Activated CD4-positive, alpha-beta T cell treated with anti-CD3 and anti-CD28 coated beads, Interleukin-10, Interleukin-2, amounts not matched to agents 100 ng/mL and 50 ng/mL, durations not matched to agents 16 hours and 8 hours (primary cell): ENCODE data around the gene RPL12.

ENCODE experiments used
- DNase-seq: peaks from one replicate; pipeline ENCODE4 v3.0.0-alpha.2; 2020

Gene RPL12

DNA sequence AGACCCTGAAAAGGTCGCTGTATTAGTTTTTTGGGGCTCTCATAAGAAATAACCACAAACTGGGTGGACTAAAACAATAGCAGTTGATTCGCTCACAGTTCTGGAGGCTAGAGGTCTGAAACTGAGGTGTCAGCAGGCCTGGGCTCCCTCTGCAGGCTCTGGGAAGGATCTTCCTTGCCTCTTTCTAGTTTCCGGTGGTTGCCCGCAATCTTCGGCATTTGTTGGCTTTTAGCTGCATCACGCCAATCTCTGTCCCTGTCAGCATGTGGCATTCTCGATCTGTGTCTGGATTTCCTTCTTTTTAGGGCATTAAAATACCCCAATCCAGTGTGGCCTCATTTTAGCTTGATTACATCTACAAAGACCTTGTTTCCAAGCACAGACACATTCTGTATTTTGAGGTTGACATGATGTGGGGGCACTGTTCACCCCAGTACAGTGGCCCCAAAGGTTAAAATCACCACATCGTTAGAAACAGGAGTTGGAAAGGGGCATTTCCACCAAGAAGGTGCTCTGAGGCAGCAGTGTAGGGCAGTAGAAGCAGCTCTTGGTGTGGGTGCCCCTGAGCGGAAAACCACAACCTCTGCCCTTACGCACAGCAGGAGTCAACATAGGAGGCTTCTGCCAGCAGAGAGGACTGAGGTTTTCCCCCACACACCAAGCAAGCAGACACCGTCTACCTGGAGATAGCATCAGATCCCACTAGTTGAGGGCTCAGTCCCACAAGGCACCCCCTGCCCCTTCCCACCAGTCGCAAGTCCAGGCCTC is 13.5 kb downstream of the RPL12 start:
- peak; percentile 73 for DNase-seq

DNA sequence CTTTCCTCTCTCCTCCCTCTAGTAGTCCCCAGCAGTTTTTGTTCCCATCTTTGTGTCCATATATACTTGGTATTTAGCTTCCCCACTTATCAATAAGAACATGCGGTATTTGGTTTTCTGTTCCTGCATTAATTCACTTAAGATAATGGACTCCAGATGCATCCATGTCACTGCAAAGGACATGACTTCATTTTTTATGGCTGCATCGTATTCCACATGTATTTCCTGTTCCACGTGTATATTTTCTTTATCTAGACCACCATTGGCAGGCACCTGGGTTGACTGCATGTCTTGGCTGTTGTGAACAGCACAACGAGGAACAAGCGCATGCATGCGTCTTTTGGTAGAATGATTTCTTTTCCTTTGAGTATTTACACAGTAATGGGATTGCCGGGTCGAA is 20.8 kb downstream of the RPL12 start:
- DNase-seq = no peak

DNA sequence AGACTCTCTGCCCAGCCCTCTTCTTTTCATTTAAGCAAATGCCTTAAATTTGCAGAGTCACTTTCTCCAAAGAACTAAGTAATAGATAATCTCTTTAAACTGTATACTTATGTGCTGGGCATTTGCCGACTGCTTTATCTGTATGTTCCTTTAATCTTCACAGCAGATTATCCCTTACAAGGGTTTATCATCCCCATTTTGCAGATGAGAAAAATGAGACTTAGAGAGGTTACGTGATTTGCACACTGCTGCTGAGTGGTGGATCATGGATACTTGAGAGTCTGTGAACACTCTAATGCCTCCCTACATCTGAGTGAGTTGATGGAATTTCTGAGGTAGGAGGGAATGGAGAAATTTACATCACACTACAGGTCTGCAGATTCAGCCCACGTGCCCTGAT is 22.9 kb downstream of the RPL12 start:
- no peak for DNase-seq

DNA sequence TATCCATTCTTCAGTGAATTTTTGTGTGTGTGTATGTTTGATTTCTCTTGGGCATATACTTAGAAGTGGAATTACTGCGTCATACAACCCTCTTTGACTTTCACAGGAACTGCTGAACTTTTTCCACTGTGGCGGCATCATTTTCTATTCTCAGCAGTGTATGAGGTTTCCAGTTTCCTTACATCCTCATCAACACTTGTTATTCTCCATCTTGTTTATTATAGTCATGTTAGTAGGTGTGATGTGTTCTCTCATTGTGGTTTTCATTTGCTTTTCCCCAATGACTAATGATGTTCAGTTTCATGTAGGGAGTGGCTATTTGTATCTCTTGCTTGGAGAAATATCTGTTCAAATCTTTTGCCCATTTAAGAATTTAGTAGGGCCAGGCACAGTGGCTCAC is 24.4 kb downstream of the RPL12 start:
- DNase-seq = peak; percentile 84

DNA sequence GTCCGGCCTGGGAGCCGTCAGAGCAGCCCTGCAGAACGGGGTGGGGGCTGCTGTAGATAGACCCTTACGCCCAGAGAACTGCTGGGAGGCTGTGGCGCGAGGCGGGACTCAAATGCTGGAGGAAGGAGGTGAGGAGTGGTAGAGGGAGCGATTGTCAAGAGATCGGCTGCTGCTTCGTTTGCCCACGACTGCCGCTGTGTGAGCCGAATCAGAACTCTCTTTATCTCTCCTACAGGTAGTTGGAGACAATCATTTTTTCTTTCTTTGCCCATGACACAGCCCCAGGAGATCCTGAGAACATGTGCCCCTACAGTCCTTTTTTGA is 26.6 kb downstream of the RPL12 start:
- DNase-seq = peak; percentile 43

DNA sequence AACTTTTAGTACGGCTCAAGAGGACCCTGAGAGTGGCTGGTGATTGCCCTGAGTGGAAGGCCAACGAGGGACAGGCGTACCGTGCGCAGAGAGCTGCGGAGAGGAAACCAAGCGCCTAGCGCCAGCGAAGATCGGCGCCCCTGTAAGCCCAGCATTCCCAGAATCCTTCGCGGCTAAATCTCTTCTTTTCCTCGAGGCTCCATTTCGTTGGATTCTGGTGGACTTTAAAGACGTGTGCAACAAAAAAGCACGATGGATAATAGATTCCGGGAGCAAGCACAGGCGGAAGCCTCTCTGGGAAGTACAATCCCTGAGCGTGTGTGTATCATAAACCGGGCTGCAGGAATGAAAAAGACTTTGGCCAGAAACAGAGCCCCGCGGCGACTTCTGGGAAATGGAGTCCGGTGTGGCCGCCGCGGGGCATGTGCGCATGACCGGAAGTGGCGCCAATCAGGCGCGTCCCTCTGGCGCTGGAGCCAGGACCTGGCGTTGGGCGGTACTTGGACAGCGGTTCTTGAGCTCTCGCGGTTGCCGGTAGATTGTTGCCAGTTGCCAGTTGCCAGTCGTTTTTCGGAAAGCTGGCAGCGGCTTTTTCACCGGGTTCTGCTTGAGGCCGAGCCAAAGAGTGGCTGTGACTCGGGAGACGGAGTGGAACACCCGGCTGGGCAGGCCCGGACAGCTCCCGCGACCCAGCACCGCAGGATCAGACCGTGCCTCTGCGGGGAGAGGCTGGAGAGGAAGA is 27.1 kb downstream of the RPL12 start, which contains the start of gene ZNF79:
Gene ZNF79, plus strand, starts transcription at position 449 of the 742 bp plus-strand sequence. CDS start 406 bp downstream, outside the sequence.
- peak; percentile 95 for DNase-seq

DNA sequence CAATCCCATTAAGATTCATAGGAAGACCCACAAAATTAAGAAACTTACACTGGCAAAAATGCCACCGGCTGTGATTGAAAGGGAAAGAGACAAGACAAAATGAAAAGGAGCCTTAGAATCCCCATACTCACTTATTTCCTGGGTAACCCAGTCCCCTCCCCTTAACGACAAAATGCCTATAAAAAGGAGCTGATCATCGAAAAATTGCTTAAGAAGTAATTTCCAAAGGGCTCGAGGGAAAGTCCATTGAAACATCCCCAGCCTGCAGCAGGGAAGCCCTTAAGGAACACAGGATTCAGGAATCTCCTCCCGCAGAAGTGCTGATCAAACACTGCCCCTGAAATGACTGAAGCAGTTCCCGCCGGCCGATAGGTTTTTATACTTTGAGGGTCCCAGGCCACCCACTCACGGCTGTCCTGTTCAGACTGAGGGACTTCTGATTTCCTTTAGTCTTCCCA is 27.7 kb downstream of the RPL12 start:
- DNase-seq = peak; percentile 12

DNA sequence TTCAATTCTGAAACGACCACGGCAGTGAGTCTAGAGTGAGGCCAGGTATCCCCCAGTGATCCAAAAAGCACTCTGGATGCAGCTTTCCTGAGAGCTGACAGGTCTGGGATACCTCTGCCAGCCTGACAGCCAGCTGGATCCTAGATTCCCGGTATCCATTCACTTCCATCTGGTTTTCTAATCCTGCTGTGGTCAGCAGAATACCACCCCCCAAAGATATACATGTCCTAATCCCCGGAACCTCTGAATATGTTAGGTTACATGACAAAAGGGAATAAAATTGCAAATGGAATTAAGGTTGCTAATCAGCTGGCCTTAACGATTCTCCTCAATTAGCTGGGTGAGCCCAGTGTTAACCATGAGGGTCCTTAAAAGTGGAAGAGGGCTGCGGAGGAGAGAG is 28.4 kb downstream of the RPL12 start:
- DNase-seq = no peak

DNA sequence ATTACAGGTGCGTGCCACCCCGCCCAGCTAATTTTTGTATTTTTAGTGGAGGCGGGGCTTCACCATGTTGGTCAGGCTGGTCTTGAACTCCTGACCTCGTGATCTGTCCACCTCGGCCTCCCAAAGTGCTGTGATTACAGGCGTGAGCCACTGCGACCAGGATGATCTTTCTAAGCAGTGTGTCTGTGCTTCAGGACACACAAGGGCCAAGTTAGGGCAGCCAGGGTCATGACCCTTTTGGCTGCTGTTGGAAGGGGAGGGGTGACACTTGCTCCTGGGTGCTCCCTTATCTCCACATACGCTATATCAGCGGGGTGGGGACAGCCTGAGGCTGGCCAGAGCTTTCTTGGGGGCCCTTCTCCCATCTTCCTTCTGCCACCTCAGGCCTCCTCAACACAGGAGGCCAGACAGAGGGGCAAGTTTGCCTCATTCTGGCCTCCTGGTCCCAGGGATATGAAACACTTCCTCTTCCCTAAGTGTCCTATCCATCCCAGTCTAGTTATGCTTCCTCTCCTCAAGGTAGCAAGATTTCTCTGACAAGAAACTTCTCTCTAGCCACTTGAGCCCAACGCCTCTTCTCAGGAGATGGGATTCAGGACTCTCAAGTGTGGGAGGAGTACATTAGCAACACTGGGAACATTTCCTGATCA is 28.9 kb downstream of the RPL12 start:
- no peak for DNase-seq

DNA sequence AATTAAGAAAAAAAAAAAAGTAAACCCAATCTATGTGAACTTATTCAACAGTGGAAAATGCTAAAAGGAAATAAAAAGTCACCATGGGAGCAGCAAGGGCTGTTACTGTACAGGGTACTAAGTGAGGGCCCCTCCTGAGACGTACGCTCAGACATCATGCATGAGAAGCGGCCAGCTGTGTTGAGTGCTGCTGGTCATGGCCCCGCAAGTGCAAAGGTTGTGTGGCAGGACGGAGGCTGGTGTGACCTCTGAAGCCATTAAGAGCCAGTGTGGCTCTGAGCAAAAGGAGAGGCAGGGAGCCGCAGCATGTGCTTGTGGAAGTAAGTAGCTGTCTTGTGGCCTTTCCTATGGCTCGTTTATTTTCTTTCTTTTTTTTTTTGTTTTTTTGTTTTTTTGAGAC is 30.1 kb downstream of the RPL12 start:
- no peak for DNase-seq

DNA sequence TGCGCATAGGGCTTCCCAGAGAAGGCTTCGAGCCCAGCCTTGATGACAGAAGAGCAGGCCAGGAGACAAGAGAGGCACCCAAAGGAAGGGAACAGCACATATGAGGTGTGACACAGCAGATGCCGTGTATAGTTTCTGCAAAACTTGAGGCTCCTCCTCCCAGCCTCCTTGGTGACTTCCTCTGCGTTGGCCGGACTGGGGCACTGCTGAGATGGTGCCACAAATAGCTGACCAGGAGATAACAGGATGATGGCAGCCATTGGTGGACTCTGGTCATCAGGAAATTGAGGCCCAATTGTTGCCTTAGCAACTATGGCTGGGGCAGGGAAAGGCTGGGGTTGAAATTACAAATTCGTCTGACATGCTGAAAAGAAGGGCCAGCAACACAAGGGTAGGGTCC is 31.9 kb downstream of the RPL12 start:
- no peak for DNase-seq

DNA sequence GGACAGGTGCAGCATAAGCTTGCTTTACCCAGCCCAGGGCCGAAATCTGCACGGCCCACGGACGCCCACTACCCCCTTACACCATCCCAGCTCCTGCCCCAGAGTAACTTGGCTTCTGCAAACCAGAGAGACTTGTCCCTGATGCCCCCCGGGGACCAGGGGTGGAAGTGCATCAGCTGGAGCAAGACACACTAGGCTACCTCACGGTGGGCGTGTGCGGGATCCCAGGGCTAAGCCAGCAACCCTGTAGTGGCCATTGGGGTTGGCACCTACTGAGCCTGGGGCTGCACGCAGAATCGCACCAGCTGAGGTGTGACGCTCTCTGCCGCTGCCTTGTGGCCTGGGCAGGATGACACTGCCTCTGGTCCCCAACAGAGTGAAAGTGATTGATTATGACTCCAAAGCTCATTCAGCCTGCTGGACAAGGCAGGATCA is 33.2 kb downstream of the RPL12 start:
- peak; percentile 54 for DNase-seq

DNA sequence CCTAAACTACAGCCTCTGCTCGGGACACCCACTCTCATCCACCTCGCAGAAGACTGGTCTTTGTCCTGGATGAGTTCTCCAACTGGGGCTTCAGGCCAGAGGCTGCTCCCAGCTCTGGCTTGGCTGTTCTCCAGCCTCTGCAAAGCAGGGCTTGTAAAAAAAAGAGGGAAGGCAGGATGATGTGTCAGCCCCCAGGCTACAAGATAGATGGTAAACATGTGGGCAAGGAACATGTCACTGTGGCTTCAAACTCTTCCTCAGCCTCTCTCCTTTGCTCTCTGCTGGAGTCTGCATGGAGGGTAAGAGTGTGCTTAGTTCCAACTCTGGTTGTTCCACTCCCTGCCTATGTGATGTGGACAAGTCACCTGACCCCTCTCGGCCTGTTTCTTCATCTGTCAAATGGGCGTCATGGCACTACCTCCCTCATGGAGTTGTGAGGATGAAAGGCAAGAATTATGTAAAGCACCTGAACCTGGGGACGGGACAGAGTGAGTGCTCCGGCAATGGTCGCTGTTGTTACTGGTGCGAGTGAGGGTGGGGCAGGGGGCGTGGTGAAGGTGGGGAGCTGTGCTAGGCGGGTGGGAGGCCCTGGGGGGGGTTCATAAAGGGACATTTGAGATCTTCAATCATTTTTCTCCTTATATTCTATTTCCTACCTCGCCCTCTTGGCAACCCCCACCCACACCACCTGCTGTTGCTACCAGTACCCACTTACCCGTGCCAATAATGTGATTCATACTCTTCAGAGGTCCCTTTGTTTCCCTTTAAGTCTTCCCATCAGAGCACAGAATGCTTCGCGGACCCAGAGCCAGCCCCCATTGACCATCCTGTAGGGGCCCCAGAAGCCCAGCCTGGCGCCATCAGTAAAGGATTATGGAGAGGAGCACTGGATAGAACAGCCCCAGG is 33.8 kb downstream of the RPL12 start:
- no peak for DNase-seq

DNA sequence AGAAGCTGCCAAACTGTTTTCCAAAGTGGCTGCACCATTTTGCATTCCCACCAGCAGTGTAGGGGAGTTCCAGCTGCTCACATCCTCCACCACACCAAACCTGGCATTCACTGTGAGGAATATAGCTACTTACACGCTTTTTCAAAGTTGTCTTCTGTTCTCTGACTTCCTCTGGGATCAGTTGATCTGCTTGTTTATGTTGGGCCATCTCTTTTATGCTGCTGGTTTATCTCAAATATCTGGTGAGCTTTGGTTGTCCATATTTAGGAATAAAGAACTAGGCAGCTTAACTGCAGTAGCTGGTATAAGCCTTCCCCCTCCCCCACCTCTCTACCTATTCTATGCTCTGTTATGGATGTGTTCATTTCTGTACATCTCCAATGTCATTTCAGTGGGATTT is 35.5 kb downstream of the RPL12 start:
- no peak for DNase-seq

DNA sequence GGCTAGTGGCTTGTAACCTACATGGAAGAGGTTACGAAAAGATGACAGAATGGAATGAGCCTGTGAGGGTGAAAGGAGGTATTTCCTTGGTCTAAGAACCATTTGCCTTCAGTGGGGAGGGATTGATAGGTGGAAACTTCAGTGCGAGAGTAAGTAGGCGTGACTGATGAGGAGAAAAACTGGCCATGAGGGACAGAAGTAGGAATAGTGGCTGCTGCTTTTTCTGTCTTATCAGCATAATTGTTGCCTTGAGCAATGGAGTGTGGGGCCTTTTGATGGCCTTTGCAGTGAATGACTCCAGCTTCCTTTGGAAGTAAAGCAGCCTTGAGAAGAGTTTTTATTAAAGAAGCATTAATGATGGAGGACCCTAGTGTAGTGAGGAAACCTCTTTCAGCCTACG is 36.1 kb downstream of the RPL12 start:
- DNase-seq = no peak

DNA sequence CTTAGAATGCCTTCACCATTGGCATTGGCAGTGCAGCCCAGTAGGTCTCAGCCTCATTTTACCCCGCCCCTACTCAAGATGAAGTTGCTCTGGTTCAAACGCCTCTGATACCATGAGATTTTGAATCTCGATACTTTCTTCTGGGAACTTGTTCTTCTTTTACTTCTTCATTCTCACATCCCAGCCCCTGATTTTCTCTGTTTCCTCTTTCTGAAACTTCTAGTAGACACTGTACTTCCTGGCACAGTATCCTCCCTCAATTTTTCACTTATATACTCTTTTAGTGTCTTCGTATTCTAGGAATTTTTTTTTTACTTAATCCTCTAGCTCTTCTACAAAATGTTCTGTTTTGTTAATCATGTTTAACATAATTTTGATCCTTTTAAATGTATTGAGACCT is 40.1 kb downstream of the RPL12 start:
- no peak for DNase-seq

DNA sequence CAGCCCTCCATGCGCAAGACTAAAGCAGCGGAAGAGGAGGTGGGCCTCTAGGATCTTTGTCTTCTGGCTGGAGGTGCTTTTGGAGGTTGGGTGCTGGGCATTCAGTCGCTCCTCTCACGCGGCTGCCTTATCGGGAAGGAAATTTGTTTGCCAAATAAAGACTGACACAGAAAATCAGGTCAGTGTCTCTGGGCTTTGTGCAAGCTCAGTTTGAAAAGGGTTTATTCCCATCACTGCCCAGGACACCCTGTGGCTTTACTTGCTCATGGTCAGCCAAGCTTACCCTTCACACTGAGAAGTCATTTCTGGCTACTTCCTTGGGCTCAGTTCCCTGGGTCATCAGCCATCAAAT is 43.7 kb downstream of the RPL12 start:
- no peak for DNase-seq

DNA sequence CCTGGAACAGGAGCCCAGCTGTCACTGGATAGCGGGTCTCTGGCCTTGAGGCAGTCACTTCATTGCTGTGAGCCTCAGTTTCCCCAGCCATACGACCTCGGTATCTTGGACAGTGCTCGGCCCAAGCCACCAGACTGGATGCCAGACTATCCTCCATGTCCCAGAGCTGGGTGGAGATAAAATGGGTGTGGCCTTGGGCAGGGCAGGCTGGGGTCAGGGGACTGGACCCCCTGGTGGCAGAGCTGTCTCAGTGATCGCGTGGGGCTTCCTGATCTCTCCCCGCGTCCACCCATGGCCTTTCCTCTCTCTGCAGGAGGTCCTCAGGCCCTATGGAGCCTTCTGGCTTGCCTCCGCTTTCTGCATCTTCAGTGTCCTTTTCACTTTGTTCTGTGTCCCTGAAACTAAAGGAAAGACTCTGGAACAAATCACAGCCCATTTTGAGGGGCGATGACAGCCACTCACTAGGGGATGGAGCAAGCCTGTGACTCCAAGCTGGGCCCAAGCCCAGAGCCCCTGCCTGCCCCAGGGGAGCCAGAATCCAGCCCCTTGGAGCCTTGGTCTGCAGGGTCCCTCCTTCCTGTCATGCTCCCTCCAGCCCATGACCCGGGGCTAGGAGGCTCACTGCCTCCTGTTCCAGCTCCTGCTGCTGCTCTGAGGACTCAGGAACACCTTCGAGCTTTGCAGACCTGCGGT is 44.3 kb downstream of the RPL12 start:
- DNase-seq = no peak

DNA sequence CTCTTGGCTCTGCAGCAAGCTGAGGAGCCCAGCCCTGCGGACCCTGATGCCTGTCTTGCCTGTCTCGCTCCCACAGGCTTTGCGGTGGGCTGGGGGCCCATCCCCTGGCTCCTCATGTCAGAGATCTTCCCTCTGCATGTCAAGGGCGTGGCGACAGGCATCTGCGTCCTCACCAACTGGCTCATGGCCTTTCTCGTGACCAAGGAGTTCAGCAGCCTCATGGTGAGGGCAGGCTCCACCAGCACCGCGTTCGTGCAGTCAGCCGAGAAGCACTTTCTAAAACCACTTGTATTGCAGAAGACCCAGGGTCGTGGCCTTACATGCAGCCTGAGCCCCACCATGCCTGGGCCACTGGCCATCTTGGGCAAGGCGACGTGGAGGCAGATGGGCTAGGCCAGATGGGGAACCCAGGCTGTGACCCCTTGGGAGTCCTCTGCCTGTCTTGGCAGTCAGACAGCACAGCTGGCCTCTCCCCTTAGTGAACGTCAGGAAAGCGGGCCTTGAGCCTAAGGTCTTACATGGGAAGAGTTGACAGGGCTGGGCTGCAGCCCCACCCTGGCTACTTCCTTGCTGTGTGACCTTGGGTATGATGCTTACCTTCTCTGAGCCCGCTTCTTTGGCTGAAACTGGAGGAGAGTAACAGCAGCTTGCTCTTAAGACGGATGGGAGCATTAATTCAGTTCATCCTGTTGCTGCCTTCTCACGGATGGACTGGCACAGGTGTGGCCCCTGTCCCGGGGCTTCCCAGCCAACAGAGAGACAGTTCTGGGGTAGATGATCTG is 45.7 kb downstream of the RPL12 start:
- DNase-seq = no peak

DNA sequence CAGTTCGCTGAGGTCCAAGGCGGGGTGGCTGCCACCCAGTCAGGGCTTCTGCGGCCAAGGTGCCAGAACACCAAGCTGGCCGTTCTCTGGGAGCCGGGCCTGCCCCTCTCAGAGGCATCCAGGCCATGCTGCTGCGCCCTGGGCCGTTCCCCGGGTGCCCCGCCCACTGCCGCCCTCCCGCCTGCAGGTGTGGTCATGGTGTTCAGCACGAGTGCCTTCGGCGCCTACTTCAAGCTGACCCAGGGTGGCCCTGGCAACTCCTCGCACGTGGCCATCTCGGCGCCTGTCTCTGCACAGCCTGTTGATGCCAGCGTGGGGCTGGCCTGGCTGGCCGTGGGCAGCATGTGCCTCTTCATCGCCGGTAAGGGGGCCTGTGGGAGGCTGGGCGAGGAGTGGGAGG is 46.6 kb downstream of the RPL12 start:
- no peak for DNase-seq

DNA sequence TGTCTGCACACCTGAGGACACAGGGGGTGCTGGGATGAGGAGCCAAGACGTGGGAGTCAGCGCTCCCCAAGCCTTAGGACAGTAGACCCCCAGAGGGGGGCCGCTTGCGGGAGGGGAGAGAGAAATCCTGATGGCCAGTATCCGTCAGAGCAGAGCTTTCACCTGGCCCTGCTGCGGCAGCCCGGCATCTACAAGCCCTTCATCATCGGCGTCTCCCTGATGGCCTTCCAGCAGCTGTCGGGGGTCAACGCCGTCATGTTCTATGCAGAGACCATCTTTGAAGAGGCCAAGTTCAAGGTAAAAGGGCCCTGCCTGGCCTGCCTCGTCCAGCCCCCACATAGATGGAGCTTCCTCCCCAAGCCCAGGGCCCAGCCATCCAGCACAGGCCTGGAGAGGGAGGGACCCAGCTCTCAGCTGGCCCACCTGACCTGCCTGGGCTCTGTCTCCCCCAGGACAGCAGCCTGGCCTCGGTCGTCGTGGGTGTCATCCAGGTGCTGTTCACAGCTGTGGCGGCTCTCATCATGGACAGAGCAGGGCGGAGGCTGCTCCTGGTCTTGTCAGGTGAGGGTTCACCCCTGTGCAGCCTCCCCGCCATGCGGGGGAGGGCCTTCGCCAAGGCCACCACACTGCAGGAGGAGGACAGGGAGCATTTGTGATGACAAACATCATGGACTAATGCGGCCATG is 47.6 kb downstream of the RPL12 start:
- no peak for DNase-seq
